Chondrocyte (in vitro differentiated cells): ENCODE measurements around the gene PNCK. TPM values are rescaled to one million over a fixed set of nuclear protein-coding genes. Genes with fewer than 3 reads are reported as not detected.
"Not testable (repeated sequence)": the region's sequence is repeated elsewhere in the genome, so short reads cannot be mapped to it uniquely, and the experiment has no call there.

Source experiments
- DNase-seq: peaks from one replicate; pipeline ENCODE4 v3.0.0; 2021; ENCODE audit warnings: mixed read lengths, low spot score
- H3K27ac Mint-ChIP-seq: one replicate; pipeline ENCODE4 v1.8.0; 2021; ENCODE audit warnings: mild to moderate bottlenecking, moderate library complexity, mixed read lengths; ENCODE audit not compliant: unreplicated experiment
- H3K27me3 Mint-ChIP-seq: 2 replicates; pipeline ENCODE4 v1.8.0; 2021; ENCODE audit warnings: low read depth, mixed read lengths
- H3K36me3 Mint-ChIP-seq: 2 replicates; pipeline ENCODE4 v1.8.0; 2021; ENCODE audit warnings: low read depth, mixed read lengths
- H3K4me1 Mint-ChIP-seq: 2 replicates; pipeline ENCODE4 v1.8.0; 2021; ENCODE audit warnings: low read depth, mild to moderate bottlenecking, mixed read lengths
- H3K4me3 Mint-ChIP-seq: one replicate; pipeline ENCODE4 v1.8.0; 2021; ENCODE audit warnings: mild to moderate bottlenecking, moderate library complexity, mixed read lengths; ENCODE audit not compliant: unreplicated experiment
- H3K9me3 Mint-ChIP-seq: 2 replicates; pipeline ENCODE4 v1.8.0; 2021; ENCODE audit warnings: low read depth, mixed read lengths
- CTCF ChIP-seq: fragments of 200-600 bp; sonication (generic); IDR thresholded peaks from 2 replicates; pipeline ENCODE4 v1.5.0; 2021; ENCODE audit warnings: antibody characterized with exemption, mild to moderate bottlenecking, moderate library complexity
- total RNA-seq: library from RNA; stranded (reverse); gene quantifications from 3 replicates; pipeline ENCODE4 v1.2.1, GENCODE V29; 2021

The PNCK gene
- total RNA-seq, 1 donor from 2014 or later, result 3.2 TPM

- DNase-seq, result no peak
- no peak overlapping the region for H3K4me3 Mint-ChIP-seq
- H3K27me3 Mint-ChIP-seq, result no peaks in the 10 kb centered on the region
- H3K4me1 Mint-ChIP-seq, result peaks cover 2% of the 10 kb centered on the region
- H3K36me3 Mint-ChIP-seq, result peaks cover 2% of the 10 kb centered on the region
- H3K9me3 Mint-ChIP-seq, result no peaks in the 10 kb centered on the region
- TF ChIP-seq CTCF, result no peak
- H3K27ac Mint-ChIP-seq, result no peak overlapping the region
Observed at GRCh38 chrX:153692003-153692402, 18.4 kb upstream of the PNCK start.

GRCh38 chrX:153691032-153691827 is 17.6 kb upstream of the PNCK start:
- not testable (repeated sequence) for H3K27me3 Mint-ChIP-seq, H3K27ac Mint-ChIP-seq, H3K4me3 Mint-ChIP-seq, H3K36me3 Mint-ChIP-seq, H3K4me1 Mint-ChIP-seq, H3K9me3 Mint-ChIP-seq
- DNase-seq, result peak; percentile 92

- DNase-seq, result no peak
- Mint-ChIP-seq H3K4me3 (no peak overlapping the region), H3K36me3 (no peaks in the 10 kb centered on the region), H3K4me1 (peaks cover 2% of the 10 kb centered on the region), H3K27ac (no peak overlapping the region), H3K9me3 (no peaks in the 10 kb centered on the region), H3K27me3 (no peaks in the 10 kb centered on the region)
- no peak for TF ChIP-seq CTCF
Observed at GRCh38 chrX:153690466-153690865, 16.9 kb upstream of the PNCK start.

GRCh38 chrX:153689654-153690465 is 16.2 kb upstream of the PNCK start:
- Mint-ChIP-seq H3K4me1 (peaks cover 2% of the 10 kb centered on the region), H3K27me3 (no peaks in the 10 kb centered on the region), H3K36me3 (no peaks in the 10 kb centered on the region), H3K9me3 (no peaks in the 10 kb centered on the region), H3K27ac (no peak overlapping the region), H3K4me3 (peak overlapping the region; percentile 56)
- TF ChIP-seq CTCF, result peak; percentile 10
- no peak for DNase-seq

- peak overlapping the region; percentile 56 for H3K4me3 Mint-ChIP-seq
- H3K4me1 Mint-ChIP-seq, result peaks cover 2% of the 10 kb centered on the region
- no peaks in the 10 kb centered on the region for H3K9me3 Mint-ChIP-seq
- DNase-seq, result no peak
- no peaks in the 10 kb centered on the region for H3K27me3 Mint-ChIP-seq
- no peak for TF ChIP-seq CTCF
- H3K36me3 Mint-ChIP-seq, result no peaks in the 10 kb centered on the region
- no peak overlapping the region for H3K27ac Mint-ChIP-seq
Observed at GRCh38 chrX:153688911-153689590, 15.4 kb upstream of the PNCK start.
